HepG2 (cell line): ENCODE results near the gene UCN2. TPM values are rescaled to one million over a fixed set of nuclear protein-coding genes. Genes with fewer than 3 reads are reported as not detected.

ENCODE experiments used
- ATAC-seq: fragments of 200-7000 bp; cut with Tn5 transposase; 3 replicates; pipeline ENCODE4 v1.9.1; 2020; ENCODE audit warnings: mild to moderate bottlenecking, moderate library complexity
- BruUV-seq: library from RNA; stranded (reverse); fragments of 400-500 nt; replicated peaks from 2 replicates; lab custom pipeline; 2021; lab: Mats Ljungman, UMichigan
- CTCF ChIA-PET: fragments of 300-600 bp; formaldehyde crosslinking; extraction: SDS; loops from one replicate; lab custom pipeline; 2021; ENCODE audit warnings: low total read pairs, inconsistent platforms, low intra/inter-chr PET ratio; lab: Yijun Ruan, JAX
- POLR2A ChIA-PET: fragments of 350-600 bp; sonication (Branson Sonifier 250); formaldehyde crosslinking; loops from one replicate; lab custom pipeline; 2020; ENCODE audit warnings: antibody characterized with exemption, inconsistent platforms; lab: Yijun Ruan, JAX
- DNase-seq: peaks from one replicate; pipeline ENCODE4 v3.0.0-alpha.2; 2015; ENCODE audit warnings: low spot score
- FAIRE-seq: peaks from 3 replicates; lab custom pipeline; 2011; peaks lifted over from hg19 to GRCh38; lab: Jason Lieb, UNC
- H2AFZ ChIP-seq: one replicate; pipeline ENCODE4 v1.6.1; 2011; ENCODE audit warnings: low read length, inconsistent platforms
- H3K27ac ChIP-seq: fragments of 300-600 bp; 3 replicates; pipeline ENCODE4 v1.8.0; 2011; ENCODE audit warnings: mixed run types, mild to moderate bottlenecking, mixed read lengths, low read length, inconsistent platforms; ENCODE audit not compliant: insufficient read depth; ENCODE audit errors: extremely low read length
- H3K27me3 ChIP-seq, 2 experiments: fragments of 200-600 bp in 1 of 2; 2 replicates in 1 of 2; 3 replicates in 1 of 2; pipeline versions ENCODE4 v1.6.0 to v1.8.0; 2011; ENCODE audit warnings: low read length in 2 of 2, mild to moderate bottlenecking in 2 of 2, moderate library complexity in 2 of 2, inconsistent platforms in 1 of 2; ENCODE audit not compliant: insufficient read depth in 2 of 2, control insufficient read depth in 1 of 2
- H3K36me3 ChIP-seq, 2 experiments: fragments of 200-600 bp in 1 of 2; replicated peaks in 1 of 2; 2 replicates in 1 of 2; 3 replicates in 1 of 2; pipeline versions ENCODE4 v1.5.1 to v1.8.0; 2011; ENCODE audit warnings: low read length in 2 of 2, inconsistent platforms in 1 of 2; ENCODE audit not compliant: insufficient read depth in 2 of 2, control insufficient read depth in 1 of 2
- H3K4me1 ChIP-seq: 2 replicates; pipeline ENCODE4 v1.5.1; 2012; ENCODE audit warnings: low read length, inconsistent platforms; ENCODE audit not compliant: insufficient read depth
- H3K4me2 ChIP-seq: 2 replicates; pipeline ENCODE4 v1.6.0; 2011; ENCODE audit warnings: low read depth, low read length, inconsistent platforms
- H3K4me3 ChIP-seq, 3 experiments: fragments of 200-600 bp in 1 of 3; sonication (generic), shearing (Covaris generic) in 1 of 3; replicated peaks in 1 of 3; 2 replicates each; pipeline ENCODE4 v1.5.1; 2011 to 2016; ENCODE audit warnings: low read length in 3 of 3, inconsistent platforms in 2 of 3, low read depth in 2 of 3, mild to moderate bottlenecking in 2 of 3, control low read depth in 1 of 3, mixed read lengths in 1 of 3; ENCODE audit not compliant: insufficient read depth in 1 of 3
- H3K79me2 ChIP-seq: one replicate; pipeline ENCODE4 v1.6.1; 2011; ENCODE audit warnings: low read length, inconsistent platforms; ENCODE audit not compliant: insufficient read depth
- H3K9ac ChIP-seq: 2 replicates; pipeline ENCODE4 v1.6.0; 2011; ENCODE audit warnings: mild to moderate bottlenecking, low read depth, low read length, inconsistent platforms; ENCODE audit not compliant: insufficient read depth
- H3K9me3 ChIP-seq: 2 replicates; pipeline ENCODE4 v1.5.1; 2012; ENCODE audit warnings: mild to moderate bottlenecking, low read length
- H4K20me1 ChIP-seq: 2 replicates; pipeline ENCODE4 v1.6.0; 2011; ENCODE audit warnings: inconsistent platforms, mild to moderate bottlenecking, low read length, moderate library complexity; ENCODE audit not compliant: insufficient read depth
- ARID3A ChIP-seq: IDR thresholded peaks from 2 replicates; pipeline ENCODE4 v1.6.1; 2012; ENCODE audit warnings: low read depth, low read length, improper control_type of control experiment
- CSRNP1 ChIP-seq: sonication (generic); formaldehyde crosslinking; IDR thresholded peaks from 2 replicates; pipeline ENCODE4 v1.8.1; 2023; ENCODE audit warnings: mild to moderate bottlenecking, missing genetic modification reagents
- FUBP1 ChIP-seq: sonication (generic); formaldehyde crosslinking; IDR thresholded peaks from 2 replicates; pipeline ENCODE4 v1.5.1; 2020; ENCODE audit warnings: missing genetic modification reagents, mild to moderate bottlenecking, borderline replicate concordance
- HINFP ChIP-seq: sonication (generic); formaldehyde crosslinking; IDR thresholded peaks from 2 replicates; pipeline ENCODE4 v1.4.0; 2020; ENCODE audit warnings: low read depth, mild to moderate bottlenecking, missing genetic modification reagents
- HMG20B ChIP-seq: conservative IDR thresholded peaks from 2 replicates; pipeline ENCODE4 v1.6.1; 2016; ENCODE audit warnings: missing genetic modification reagents, missing compliant biosample characterization
- HNF4G ChIP-seq, 2 experiments: sonication (generic) in 1 of 2; formaldehyde crosslinking in 1 of 2; IDR thresholded peaks; 2 replicates each; pipeline versions ENCODE4 v1.4.0 to v1.6.1; 2011 to 2020; ENCODE audit warnings: borderline replicate concordance in 2 of 2, low read depth in 2 of 2, mild to moderate bottlenecking in 2 of 2, low read length in 1 of 2, missing genetic modification reagents in 1 of 2, moderate library complexity in 1 of 2
- NR2F6 ChIP-seq, 2 experiments: IDR thresholded peaks; 2 replicates each; pipeline ENCODE4 v1.6.1; 2016; ENCODE audit warnings: antibody characterized with exemption in 1 of 2, mild to moderate bottlenecking in 1 of 2
- RAD21 ChIP-seq: fragments of 450-650 bp; formaldehyde crosslinking; IDR thresholded peaks from 2 replicates; pipeline ENCODE4 v1.5.0; 2020; ENCODE audit warnings: mild to moderate bottlenecking
- RXRA ChIP-seq: sonication (generic); formaldehyde crosslinking; IDR thresholded peaks from 2 replicates; pipeline ENCODE4 v1.5.1; 2020; ENCODE audit warnings: missing genetic modification reagents
- ZNF569 ChIP-seq: sonication (generic); formaldehyde crosslinking; IDR thresholded peaks from 2 replicates; pipeline ENCODE4 v1.5.0; 2020; ENCODE audit warnings: mild to moderate bottlenecking, missing genetic modification reagents, moderate library complexity, borderline replicate concordance
- ZNF570 ChIP-seq: sonication (generic); formaldehyde crosslinking; IDR thresholded peaks from 2 replicates; pipeline ENCODE4 v1.4.0; 2020; ENCODE audit warnings: mild to moderate bottlenecking, missing genetic modification reagents, borderline replicate concordance
- WGBS: methylation state at CpG from one replicate; pipeline ENCODE4 v1.1.6; 2017; ENCODE audit warnings: low lambda C conversion rate; 5-methylcytosine and 5-hydroxymethylcytosine counted together
- in situ Hi-C: cut with HindIII; loops from 2 replicates; pipeline ENCODE4 v1.10.0; 2017; ENCODE audit warnings: low pct_unique_long_range_greater_than_20kb; ENCODE audit not compliant: extremely low pct_ligation_motif_present
- intact Hi-C: fragments of 100-400 bp; cut with micrococcal nuclease; formaldehyde crosslinking; loops from one replicate; pipeline ENCODE4 v1.10.0; 2022; ENCODE audit not compliant: unreplicated experiment
- polyA plus RNA-seq, 8 experiments: library from polyadenylated mRNA; depleted of rRNA in 3 of 8; stranded (reverse) in 7 of 8; unstranded in 1 of 8; fragments of >200 nt; fragmentation: Illumina TruSeq in 4 of 8; extraction: Trizol in 4 of 8; gene quantifications; 2 replicates each; pipeline versions ENCODE4 v1.2.1 to v1.2.3, GENCODE V29; 2011 to 2016; ENCODE audit warnings: low read depth in 4 of 8, missing spikeins in 1 of 8, mixed read lengths in 1 of 8; ENCODE audit not compliant: insufficient read depth in 1 of 8
- total RNA-seq, 5 experiments: library from RNA; depleted of rRNA; stranded (reverse); fragments of >200 nt; fragmentation: Illumina TruSeq; extraction: Trizol; gene quantifications; 2 replicates each; pipeline ENCODE4 v1.2.3, GENCODE V29; 2016; ENCODE audit warnings: low read depth in 1 of 5
- TF ChIP-seq, protein P1 (sequence below): sonication (generic); formaldehyde crosslinking; IDR thresholded peaks from 2 replicates; pipeline ENCODE4 v1.8.0; 2022; ENCODE audit warnings: mild to moderate bottlenecking, missing genetic modification reagents, moderate library complexity
- TF ChIP-seq, protein P2 (sequence below): sonication (generic); formaldehyde crosslinking; IDR thresholded peaks from 2 replicates; pipeline ENCODE4 v1.5.1; 2020; ENCODE audit warnings: missing genetic modification reagents, mild to moderate bottlenecking, borderline replicate concordance

The UCN2 gene
- total and polyA plus RNA-seq, 2 of the 13 experiments (the other 11 are each of a cell fraction or from before 2014, with no cell fraction given) = 0.07 to 1.5 TPM

DNA sequence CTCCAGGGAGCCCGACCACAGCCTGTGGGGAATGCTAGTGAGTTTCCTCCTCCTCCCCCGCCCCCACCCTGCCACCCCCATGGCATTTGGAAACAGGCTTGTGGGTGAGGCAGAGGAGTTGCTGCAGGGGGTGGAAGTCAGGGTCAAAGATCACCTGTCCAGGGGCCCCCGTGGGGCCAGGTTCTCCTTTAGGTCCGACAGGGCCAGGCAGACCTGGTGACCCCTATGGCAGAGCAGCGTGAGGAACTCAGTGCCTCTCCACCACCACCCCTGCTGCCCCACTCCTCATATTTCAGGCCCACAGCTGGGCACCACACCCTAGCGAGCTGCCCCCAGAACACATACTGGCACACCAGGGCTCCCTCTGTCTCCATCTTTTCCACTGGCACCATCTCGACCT, 8.9 kb upstream of the UCN2 start:
- Histone ChIP-seq H3K27ac (no peak overlapping the region), H3K79me2 (no peaks in the 10 kb centered on the region), H3K4me2 (peak overlapping the region; percentile 62), H3K36me3 (no peaks in the 10 kb centered on the region; a peak in 1 of 5 replicates), H3K27me3 (no peaks in the 10 kb centered on the region), H3K4me3 (peak overlapping the region in 1 of 3 experiments; percentile 37; a peak in 1 of 6 replicates), H3K9ac (no peak overlapping the region), H3K4me1 (peaks cover 70% of the 10 kb centered on the region), H2AFZ (no peak overlapping the region), H3K9me3 (no peaks in the 10 kb centered on the region), H4K20me1 (no peaks in the 10 kb centered on the region)
- in situ Hi-C loops = no loop called here
- no peak for DNase-seq
- POLR2A ChIA-PET = interaction anchor here (0.9 kb wide), 1 partner anchor 63 kb away, joined by 3 read pairs; the partner anchor contains the start of gene SLC26A6
- intact Hi-C loops = no loop called here
- WGBS = 4% methylated on average over 5 of the region's 7 CpGs
- no TSS peak for BruUV-seq
- no peak for FAIRE-seq
- peak; percentile 8 for ATAC-seq
- CTCF ChIA-PET = no interaction called here
- no peak for TF ChIP-seq CSRNP1 (CRISPR knock-in tag)
- TF ChIP-seq, protein P1, sequence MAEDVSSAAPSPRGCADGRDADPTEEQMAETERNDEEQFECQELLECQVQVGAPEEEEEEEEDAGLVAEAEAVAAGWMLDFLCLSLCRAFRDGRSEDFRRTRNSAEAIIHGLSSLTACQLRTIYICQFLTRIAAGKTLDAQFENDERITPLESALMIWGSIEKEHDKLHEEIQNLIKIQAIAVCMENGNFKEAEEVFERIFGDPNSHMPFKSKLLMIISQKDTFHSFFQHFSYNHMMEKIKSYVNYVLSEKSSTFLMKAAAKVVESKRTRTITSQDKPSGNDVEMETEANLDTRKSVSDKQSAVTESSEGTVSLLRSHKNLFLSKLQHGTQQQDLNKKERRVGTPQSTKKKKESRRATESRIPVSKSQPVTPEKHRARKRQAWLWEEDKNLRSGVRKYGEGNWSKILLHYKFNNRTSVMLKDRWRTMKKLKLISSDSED (CRISPR knock-in tag) = no peak
- TF ChIP-seq RXRA = no peak
- TF ChIP-seq FUBP1 (CRISPR knock-in tag) = no peak
- peak; percentile 98 for TF ChIP-seq HINFP (CRISPR knock-in tag)
- TF ChIP-seq ARID3A = no peak
- TF ChIP-seq, protein P2, sequence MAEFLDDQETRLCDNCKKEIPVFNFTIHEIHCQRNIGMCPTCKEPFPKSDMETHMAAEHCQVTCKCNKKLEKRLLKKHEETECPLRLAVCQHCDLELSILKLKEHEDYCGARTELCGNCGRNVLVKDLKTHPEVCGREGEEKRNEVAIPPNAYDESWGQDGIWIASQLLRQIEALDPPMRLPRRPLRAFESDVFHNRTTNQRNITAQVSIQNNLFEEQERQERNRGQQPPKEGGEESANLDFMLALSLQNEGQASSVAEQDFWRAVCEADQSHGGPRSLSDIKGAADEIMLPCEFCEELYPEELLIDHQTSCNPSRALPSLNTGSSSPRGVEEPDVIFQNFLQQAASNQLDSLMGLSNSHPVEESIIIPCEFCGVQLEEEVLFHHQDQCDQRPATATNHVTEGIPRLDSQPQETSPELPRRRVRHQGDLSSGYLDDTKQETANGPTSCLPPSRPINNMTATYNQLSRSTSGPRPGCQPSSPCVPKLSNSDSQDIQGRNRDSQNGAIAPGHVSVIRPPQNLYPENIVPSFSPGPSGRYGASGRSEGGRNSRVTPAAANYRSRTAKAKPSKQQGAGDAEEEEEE = no peak
- no peak for TF ChIP-seq ZNF569 (CRISPR knock-in tag)
- TF ChIP-seq HMG20B (CRISPR knock-in tag) = no peak
- peak; percentile 12; the same call in 1 of the 2 replicates for TF ChIP-seq NR2F6 (IDR thresholded peaks at IDR 0.05)
- TF ChIP-seq NR2F6 (CRISPR knock-in tag; IDR thresholded peaks at IDR 0.05) = peak; percentile 31; the same call in 1 of the 2 replicates
- TF ChIP-seq HNF4G (IDR thresholded peaks at IDR 0.05; ENCODE audit: borderline replicate concordance, low read depth, low read length) = peak; percentile 68; the same call in 1 of the 2 replicates
- no peak for TF ChIP-seq HNF4G (CRISPR knock-in tag; IDR thresholded peaks at IDR 0.05; ENCODE audit: borderline replicate concordance, low read depth)
- TF ChIP-seq RAD21 (CRISPR knock-in tag) = no peak
- TF ChIP-seq ZNF570 = no peak
